ENCODE results near the gene MISP.

DNA sequence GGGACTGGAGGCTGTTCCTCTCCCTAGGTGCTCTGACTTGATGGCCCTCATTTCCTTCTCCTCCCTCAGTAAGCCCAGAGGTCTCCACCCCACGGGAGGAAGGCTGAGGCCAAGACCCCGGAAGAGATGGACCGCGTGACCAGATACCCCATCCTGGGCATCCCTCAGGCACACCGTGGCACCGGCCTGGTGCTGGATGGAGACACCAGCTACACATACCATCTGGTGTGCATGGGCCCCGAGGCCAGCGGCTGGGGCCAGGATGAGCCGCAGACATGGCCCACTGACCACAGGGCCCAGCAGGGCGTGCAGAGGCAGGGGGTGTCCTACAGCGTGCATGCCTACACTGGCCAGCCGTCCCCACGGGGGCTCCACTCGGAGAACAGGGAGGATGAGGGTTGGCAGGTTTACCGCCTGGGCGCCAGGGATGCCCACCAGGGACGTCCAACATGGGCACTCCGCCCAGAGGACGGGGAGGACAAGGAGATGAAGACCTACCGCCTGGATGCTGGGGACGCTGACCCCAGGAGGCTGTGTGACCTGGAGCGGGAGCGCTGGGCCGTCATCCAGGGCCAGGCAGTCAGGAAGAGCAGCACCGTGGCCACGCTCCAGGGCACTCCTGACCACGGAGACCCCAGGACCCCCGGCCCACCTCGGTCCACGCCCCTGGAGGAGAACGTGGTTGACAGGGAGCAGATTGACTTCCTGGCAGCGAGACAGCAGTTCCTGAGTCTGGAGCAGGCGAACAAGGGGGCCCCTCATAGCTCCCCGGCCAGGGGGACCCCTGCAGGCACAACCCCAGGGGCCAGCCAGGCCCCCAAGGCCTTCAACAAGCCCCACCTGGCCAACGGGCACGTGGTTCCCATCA lies 6.1 kb downstream of the MISP start:
- TF ChIP-seq, protein P1, sequence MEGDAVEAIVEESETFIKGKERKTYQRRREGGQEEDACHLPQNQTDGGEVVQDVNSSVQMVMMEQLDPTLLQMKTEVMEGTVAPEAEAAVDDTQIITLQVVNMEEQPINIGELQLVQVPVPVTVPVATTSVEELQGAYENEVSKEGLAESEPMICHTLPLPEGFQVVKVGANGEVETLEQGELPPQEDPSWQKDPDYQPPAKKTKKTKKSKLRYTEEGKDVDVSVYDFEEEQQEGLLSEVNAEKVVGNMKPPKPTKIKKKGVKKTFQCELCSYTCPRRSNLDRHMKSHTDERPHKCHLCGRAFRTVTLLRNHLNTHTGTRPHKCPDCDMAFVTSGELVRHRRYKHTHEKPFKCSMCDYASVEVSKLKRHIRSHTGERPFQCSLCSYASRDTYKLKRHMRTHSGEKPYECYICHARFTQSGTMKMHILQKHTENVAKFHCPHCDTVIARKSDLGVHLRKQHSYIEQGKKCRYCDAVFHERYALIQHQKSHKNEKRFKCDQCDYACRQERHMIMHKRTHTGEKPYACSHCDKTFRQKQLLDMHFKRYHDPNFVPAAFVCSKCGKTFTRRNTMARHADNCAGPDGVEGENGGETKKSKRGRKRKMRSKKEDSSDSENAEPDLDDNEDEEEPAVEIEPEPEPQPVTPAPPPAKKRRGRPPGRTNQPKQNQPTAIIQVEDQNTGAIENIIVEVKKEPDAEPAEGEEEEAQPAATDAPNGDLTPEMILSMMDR (IDR thresholded peaks at IDR 0.05) = no peak
- no peak for TF ChIP-seq POLR2A (IDR thresholded peaks at IDR 0.05)
